Stimulated activated CD4-positive, alpha-beta T cell treated with anti-CD3 and anti-CD28 coated beads, Interleukin-12 subunit alpha, Interleukin-12 subunit beta, amount 100 ng/mL, for 24 hours (primary cell): ENCODE results near the gene TBC1D3B.
"Not testable (repeated sequence)": the region's sequence is repeated elsewhere in the genome, so short reads cannot be mapped to it uniquely, and the experiment has no call there.

ENCODE experiments used
- DNase-seq, 2 experiments: peaks; one replicate each; pipeline ENCODE4 v3.0.0-alpha.2; 2020; ENCODE audit warnings: low read depth in 2 of 2

TBC1D3B gene

DNA sequence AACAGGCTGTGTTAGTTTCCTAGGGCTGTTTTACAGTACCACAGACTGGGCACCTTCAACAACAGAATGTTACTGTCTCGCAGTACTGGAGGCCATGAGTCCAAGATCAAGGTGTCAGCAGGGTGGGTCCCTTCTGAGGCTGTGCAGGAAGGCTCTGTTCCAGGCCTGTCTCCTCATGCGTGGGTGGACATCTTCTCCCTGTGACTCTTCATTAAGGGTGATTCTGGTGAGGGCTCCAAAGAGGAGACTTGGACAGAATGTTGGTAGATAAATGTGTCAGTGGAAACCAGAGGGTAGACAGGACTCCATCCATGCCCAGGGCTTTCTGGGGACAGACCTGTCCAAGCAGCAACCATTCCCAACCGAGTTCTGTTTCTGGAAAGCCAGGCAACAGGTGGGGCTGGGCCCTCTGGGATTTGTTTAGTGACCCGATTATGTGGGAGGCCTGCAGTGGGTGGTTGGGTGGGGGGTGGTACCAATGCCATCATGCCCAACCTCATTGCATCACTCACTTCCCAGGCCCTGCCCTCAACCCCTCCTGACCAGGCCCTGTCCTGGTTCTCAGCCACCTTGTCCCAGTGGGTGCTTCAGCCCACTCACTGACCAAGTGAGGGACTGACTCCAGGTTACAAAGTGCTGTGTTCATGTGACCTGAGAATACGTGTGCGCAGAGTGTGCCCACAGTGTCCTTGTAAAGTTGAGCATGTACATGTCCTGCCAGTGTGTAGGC is 5.2 kb upstream of the TBC1D3B start:
- DNase-seq, result not testable (repeated sequence)

DNA sequence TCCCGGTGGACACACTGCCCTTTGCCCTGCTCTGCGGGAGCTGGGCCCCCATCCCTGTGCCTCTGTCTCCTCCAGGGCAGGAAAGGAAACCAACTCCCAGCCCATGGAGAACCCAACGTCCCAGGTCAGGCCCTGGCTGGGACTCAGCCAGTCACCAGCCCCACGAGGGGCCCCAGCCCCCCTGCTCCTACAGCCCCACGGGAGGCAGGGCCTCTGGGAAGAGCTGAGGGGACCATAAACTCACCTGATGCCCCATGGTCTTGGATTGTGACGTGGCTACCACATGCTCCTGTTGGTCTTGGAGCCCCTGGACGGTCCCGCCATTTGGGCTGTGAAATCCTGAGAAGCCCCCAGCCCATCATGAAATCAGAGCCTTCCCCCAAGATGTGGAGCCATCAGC is 7.6 kb downstream of the TBC1D3B start:
- not testable (repeated sequence) for DNase-seq

DNA sequence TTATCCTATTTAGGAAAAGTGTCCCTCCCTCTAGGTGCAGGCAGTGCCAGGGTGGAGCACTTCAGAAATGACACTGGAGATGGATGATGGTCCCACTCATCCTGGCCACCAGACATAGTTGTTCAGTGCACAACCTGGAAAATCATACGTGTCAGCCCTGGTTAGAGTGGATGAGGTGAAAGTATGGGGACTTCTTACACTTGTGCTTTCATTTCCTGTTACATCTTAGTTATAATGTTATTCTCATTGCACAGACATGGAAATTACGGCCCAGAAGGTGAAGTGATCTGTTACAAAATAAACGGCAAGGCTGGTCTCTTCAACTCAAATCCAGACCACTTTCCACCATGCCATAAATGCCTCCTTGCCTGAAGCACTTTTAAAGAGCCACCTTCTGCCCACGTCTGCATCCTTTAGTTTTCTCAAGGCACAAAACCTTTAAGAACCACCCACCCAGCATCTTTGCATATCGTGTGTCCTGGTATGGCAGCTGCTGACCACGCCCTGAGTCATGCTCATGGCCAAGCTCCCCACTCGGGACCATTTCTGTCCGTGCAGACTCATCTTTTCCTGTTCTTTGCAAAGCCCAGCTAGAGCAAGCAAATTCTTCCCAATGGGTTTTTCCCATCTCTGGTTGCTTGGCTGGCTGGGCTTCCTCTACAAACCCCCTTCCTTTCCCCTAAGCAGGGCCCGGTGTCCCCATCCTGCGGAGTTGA is 22.4 kb downstream of the TBC1D3B start:
- no peak for DNase-seq

DNA sequence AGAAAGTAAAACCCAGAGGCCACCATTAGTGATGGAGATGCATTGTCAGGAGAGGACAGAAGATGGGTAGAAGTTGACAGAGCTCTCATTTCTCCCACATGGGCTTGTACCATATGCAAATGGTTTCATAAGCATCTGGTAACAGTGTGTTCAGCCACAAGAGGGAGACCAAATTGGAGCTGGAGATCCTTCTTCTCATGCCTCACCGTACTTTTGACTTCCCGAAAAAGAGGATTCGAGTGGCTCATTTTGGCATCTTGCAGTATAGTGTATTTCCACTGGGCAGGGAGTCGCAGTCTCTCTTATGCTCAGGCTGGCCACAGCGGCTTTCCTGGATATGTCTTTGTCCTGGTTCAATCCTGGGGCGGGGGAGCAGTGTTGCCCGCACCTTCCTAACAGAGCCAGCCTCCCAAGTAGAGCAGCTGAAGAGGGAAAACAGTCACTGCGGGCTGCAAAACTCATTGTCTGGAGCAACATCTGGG is 23.8 kb downstream of the TBC1D3B start:
- no peak for DNase-seq

DNA sequence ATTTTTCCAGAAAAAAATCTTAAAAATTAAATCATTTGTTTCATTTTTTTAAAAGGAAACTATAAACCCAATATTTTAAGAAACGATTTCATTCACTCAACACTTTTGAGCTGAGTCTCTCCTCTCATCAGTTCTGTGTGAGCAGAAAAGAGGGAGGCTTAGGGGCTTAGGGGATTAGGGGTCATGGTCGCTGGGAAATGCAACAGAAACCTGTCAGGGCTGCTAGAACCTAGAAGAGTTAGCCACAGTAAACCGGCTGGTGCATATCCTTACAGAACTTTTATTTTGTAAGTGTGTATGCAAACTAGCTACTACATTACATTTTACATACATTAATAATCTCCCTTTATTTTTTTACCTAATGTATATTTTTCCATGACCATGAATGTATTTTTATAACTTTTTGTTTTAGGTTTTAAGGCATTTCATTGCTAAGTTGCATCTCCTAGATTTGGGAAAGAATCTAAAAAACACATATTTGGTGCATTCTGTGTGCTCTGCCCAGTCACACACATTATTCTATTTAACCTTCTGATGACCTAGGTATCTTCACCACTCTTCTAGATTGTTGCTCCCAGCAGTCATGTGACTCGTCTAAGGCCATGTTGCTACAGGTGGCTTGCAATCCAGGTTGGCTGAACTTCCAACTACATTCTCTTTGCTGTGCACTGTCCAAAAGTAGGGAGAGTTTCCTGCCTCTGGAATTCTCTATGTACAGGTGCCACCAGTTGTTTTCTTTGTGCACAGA is 24.4 kb downstream of the TBC1D3B start:
- no peak for DNase-seq

DNA sequence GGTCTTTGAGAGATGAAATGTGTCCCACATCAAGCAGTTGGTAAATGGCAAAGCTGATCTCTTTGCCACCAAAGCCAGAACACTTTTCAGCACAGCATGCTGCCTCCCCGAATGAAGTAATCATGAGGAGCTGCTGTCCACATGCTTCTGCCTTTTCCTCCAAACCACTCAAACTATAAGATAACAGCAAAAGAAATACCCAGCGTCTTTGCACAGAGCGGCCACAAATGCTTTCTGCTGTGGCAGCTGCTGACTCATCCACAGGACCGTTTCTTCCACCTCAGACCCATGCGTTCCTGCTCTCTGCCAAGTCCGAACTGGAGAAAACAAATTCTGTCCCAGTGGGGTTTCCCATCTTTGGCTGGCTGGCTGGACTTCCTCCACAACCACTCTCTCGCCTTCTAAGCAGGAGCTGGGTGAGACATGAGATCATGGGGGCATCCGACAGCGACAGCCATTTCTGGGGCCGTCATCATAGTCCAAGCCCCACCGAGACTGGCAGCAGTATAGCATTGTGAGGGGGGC is 27.1 kb downstream of the TBC1D3B start:
- DNase-seq, result no peak

DNA sequence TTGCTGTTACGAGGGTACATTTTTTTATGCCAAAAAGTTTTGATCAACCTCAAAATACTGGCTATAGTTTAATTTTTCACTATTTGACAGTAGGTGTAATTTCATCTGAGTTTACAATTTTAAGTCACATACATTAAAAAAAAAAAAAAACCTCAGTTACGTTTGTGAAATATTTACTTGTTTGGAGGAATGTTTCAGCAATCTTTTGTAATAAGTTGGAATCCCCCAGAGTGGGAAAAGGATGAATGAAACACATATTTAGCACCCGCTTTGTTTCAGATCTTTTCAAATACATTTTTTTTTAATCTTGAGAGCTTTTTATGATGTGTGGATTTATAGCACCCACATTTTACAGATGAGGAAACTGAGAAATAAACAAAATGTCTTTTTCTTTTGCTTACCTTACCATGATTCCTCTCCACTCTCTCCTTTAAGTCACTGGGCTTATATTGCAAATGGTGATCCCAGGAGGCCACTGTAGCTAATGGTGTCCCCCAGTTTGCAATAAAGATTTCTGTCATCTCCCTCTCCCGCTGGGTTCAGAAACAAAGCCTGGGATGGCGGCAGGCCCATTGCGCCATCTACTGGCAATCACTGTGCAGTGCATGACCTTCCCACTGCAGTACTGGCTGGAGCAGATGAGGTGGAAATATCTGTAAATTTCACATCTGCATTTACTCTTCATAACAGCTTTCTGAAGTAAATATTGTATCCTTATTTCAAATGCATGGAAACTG is 27.7 kb downstream of the TBC1D3B start:
- DNase-seq, result peak; percentile 38 to 58

DNA sequence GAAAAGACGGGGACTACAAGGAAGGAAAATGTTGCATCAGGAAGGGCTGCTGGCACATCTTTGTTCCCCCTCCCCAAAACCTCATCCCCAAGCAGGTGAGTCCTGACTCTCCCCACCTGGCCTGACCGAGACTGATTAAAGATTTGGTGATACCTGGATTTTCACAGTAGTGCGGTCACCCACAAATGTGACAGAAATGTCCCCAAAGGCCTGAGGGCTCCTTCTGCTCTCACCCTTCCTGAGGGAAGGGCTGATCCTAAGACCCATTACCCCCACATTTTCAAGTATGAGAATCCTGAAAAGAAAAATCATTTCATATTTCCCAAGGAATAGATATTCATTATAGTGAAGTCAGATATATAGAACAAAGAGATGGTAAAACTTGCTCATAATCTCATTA is 28.8 kb downstream of the TBC1D3B start:
- DNase-seq, result no peak

DNA sequence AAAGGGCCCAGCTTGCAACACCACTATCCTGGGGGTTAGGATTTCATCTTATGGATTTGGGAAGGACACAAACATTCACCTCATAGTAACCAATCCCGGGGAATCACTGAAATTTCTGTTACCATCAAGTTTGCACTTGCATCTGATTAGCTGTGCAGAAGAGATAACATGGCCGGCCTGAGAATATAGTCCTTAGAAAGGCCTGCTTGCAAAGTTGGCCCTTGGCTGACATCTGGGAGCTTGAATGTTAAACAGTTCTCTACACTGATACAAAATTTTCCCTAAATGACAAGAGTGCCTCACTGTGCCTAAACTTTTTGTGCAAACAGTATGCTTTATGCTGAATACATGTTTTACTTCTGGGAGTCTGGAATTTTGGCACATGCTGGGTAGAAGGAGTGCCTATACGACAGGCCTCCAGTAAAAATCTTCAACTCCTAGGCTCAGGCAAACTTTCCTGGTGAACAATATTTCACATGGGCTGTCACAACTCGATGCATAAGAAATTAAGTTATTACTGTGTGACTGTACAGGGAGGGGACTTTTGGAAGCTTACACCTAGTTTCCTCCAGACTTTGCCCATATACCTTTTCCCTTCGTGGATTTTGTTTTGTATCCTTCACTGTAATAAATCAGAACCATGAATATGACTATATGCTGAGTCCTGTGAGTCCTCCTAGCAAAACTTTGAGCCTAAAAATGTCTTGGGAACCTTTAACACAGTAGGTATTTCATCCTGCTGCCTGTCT is 31.3 kb downstream of the TBC1D3B start:
- no peak for DNase-seq

DNA sequence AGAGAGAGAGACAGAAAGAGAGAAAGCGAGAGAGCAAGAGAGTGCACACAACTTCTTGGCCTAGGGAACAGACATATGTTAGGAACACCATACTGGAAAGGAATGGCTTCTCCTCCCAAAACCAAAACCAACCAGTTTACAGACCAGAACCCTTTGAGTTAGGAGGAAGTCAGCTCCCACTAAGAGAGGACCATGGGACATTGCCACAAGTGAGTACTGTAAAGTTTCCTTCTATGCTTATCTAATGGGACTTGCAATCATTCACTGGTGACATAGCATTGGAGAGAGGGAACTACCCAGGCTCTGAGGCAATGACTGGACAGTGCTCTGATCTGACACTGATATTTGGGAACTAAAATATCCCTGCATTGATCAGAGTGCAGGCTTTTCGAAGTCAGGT is 32.4 kb downstream of the TBC1D3B start:
- no peak for DNase-seq

DNA sequence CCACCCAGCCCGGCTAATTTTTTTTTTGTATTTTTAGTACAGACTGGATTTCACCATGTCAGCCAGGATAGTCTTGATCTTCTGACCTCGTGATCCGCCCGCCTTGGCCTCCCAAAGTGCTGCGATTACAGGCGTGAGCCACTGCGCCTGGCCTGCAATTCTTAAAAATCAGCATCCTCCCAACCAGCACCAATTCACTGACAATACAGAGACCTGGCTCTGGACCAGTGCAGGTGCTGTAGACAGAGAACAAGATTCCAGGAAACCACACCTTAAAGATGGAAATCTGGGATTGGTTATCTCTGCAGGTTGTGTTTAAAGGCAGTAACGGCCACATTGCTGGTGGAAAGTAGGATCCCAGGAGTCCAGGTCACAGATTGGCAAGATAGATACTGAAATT is 33.6 kb downstream of the TBC1D3B start:
- no peak for DNase-seq

DNA sequence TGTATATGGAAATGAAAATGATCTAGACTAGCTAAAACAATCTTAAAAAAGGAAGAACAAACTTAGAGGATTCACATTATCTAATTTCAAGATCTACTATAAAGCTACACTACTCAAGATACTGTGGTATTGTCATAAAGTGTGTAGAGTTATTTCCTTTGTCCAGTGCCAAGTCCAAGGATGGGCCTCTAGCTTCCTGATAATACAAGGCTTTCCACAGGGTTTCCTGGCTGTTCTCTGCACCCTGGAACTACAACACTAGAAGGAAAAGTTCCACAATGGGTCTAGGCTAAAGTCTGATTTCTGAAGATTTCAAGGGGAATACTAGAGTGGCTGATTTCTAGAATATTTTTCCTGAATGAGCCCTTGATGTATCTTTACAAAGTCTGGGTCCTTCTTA is 34.2 kb downstream of the TBC1D3B start:
- DNase-seq, result no peak

DNA sequence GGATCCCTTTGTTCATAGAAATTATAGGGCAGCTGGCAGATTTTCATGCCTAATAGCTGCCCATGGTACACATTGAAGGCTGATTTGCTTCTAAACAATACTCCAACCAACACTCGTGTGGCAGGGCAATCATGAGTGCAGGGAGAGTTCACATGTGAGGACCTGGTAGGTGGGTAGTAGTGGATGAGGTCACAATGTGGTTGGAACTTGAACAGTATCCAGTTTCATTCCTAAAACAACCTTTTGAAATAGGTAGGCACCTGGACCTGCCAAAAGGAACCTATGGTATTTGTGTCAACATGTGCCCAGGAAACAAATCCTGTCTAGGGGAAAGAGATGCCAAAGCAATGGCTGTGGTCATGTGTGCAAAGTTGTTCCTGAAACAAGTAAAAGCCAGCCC is 40.0 kb downstream of the TBC1D3B start:
- no peak for DNase-seq

DNA sequence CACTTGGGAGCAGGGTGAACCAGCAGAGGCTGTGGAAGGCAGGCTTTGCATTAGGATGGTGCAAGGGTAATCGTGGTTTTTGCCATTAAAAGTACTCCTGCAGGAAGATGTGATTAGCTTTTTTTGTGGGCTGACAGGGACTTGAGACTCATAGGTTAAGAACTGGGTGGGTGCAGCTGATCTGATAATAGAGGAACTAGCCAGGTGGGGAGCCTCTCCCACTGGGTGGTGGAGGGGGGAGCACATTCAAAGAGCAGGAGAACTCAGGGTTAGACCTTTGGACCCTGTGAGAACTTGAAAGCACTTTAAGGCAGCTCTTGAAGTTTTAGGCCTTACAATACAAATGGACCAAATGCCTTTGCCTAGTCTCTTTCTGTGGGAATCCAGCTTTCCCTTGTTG is 40.4 kb downstream of the TBC1D3B start:
- no peak for DNase-seq

DNA sequence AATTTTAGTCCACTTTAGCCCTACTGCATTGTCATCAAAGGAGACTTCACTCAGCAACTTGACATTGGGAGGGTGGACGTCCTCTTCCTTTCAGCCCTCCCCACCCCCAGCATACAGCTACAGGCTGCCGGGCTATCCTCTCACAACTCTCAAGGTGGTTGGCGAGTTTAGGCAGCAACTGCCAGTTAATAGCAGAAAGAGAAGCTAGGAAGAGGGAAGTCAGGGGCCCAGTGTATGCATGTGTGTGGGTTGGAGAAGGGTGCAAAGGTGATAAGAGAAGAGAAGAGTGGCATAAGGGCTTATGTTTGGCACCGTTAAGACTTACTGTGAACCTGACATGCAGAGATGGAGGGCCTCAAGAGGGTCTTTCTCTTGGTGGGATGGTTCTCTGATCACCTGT is 41.0 kb downstream of the TBC1D3B start:
- DNase-seq, result no peak

DNA sequence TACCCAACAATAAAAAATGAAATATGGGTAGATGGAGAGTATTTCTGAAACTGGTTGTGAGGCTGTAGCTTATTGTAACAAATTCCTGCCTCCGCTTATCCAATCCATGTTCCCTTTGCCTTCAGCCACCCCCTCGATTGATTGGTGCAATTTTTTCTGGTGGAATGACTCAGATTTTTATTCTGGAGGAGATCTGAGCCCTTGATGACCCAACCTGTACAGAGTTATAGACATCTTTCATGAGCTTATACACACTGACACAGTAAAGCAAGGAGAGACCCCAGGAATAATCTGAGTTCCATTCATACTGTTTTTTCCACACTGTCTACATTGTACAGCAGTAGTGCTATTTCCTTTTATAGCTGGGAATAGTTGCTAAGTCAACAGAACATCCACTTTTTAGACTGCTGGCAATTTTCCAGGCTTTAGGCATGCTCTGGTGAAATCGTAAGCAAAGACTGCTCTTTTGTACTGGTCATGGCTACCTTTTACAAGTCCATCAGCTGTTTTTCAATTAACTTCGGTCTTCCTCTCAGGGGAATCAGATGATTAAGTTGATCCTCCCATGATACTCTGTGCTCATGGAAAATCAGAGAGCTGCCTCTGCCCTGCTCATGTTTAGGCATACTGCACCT is 42.7 kb downstream of the TBC1D3B start:
- no peak for DNase-seq

DNA sequence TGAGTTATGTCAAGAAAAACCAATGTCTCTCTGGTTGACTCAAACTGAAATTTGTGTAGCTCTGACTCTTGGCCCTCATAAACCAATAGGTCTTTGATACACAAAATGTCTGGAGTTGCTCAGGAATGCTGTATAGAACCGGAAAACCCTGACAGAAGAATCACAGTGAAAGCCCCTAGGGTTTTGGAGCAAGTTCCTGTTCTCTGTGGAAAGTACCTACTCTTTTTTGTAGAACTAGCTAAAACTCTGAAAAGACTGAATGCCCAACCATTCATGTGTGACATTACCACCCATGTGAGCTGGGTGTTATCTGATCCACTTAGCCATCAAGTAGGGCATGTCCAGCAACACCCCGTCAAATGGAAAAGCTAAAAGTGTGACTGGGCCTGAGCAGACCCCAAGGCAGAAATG is 44.0 kb downstream of the TBC1D3B start:
- no peak for DNase-seq

DNA sequence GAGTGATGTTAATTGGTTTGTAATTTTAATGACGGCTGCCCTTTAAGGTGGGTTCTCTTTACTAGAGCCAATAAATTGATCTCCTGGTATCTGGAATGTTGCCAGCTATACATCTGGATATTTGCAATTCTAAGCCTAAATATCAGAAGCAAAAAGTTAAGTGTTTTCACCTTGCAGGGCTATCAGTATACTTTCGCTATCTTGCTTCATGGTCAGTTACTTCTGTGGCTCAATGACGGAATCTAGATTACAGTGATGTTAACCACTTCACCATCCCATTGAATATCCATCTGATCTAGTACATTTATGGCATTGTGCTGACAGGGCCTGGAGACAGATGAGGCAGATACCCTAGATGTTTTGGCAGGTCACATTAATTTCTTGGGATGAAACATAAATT is 44.5 kb downstream of the TBC1D3B start:
- DNase-seq, result no peak

DNA sequence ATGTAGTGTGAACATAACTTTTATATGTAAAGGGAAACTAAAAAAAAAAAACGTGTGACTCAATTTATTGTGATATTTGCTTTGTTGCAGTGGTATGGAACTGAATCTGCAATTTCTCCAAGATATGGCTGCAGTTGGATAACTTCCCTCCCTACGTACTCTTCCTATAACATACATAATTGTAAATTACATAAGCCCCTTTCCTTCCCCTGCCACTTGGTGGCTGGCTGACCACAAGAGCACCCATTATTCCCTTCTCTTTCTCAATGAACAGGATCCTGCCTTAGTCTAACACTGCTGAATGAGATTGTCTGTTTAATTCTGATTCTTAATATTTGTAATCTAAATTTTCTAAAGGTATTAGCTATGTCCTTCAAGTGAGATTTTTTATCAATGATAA is 45.0 kb downstream of the TBC1D3B start:
- DNase-seq, result no peak

DNA sequence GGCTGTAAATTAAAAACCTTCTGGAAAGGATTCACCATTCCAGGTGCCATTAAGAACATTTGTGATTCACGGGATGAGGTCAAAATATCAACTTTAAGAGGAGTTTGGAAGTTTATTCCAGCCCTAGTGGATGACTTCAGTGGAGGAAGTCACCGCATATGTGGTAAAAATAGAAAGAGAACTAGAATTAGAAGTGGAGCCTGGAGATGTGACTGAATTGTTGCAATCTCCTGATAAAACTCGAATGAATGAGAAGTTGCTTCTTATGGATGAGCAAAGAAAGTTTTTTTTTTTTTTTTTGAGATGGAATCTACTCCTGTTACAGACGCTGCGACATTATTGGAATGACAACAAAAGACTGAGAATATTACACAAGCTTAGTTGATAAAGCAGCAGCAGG is 46.1 kb downstream of the TBC1D3B start:
- DNase-seq, result no peak

DNA sequence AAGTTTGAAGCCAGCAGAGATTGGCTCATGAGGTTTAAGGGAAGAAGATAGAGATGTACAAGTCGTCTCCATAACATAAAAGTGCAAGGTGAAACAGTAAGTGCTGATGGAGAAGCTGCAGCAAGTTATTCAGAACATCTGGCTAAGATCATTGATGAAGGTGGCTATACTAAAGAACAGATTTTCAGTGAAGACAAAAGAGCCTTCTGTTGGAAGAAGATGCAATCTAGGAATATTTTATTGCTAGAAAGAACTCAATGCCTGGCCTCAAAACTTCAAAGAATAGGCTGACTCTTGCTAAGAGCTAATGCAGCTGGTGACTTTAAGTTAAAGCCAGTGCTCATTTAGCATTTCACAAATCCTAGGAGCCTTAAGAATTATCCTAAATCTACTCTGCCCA is 46.8 kb downstream of the TBC1D3B start:
- no peak for DNase-seq
